EL (cell line): ENCODE results near the gene COX14.
"Not testable (repeated sequence)": the region's sequence is repeated elsewhere in the genome, so short reads cannot be mapped to it uniquely, and the experiment has no call there.

Source experiments
- DNase-seq: peaks from one replicate; pipeline ENCODE4 v3.0.0-alpha.2; 2016

Gene COX14

GRCh38 chr12:50110127-50110761 lies 1.8 kb upstream of the COX14 start:
- DNase-seq = peak; percentile 57

GRCh38 chr12:50110762-50111351 lies 1.2 kb upstream of the COX14 start:
- peak; percentile 65 for DNase-seq

DNA sequence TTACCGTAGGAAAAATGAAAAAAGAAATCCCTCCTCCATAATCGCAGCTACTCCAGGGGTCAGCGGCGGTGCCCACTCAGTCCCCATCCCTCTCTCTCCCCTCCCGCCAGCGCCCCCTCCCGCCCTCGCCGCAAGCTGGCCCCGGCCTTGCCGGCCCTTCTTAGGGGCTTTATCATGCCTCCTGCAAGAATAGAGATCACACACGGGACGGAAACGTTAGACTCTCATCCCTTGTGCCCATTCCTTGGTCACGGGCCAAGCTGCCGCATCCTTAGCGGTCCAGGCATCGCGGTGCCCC lies 692 bp upstream of the COX14 start:
- no peak for DNase-seq

DNA sequence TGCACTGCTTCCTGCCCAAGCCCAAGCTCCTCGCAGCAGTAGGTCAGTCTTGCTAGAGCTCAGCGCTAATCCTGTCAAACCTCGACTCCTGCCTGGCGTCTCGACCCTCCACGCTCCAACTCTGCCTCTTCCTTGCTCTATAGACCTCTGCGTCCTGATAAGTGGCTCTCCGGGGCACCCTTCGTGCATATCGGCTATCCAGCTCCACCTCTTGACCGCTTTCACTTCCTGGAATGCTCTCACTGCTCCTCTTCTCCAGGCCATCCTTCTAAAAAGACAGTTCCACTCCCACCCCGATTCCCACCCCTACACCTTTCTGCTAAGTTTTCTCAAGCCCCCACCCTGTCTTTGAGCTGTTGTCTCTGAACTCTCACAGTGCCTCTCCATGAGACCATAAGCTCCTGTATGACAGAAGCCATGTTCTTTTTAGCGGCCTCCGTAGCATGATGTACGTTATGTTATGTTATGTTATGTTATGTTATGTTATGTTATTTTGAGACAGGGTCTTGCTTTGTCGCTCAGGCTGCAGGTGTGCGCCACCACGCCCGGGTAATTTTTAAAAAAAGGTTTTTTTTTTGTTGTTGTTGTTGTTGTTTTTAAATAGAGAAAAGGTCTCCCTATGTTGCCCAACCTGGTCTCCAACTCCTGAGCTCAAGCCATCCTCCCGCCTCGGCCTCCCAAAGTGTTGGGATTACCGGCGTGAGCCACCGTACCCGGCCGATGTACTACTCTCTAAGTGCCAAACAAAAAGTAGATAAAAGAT lies 601 bp downstream of the COX14 start:
- DNase-seq = no peak

- no peak for DNase-seq
Measured at GRCh38 chr12:50117057-50117622, 5.1 kb downstream of the COX14 start.

GRCh38 chr12:50119387-50119786 lies 7.4 kb downstream of the COX14 start:
- DNase-seq = no peak

DNA sequence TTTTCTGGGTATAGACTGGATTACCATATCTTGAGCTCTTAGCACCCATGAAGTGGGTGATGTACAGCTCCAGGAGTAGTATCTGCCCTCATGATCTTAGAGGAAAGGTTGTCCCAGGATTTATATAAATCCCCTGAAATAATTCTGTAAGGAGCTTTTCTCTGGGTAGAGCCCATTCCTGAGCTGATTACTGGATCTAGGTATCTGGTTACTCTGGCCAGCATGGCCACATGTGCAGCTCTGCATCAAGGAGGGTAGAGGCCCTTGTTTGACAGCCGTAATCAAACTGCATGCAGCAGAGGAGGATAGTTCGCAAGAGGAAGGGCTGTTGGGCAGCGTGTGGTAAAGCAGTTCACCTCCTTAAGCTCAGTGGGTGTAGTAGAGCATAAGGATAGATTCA lies 8.5 kb downstream of the COX14 start:
- no peak for DNase-seq

- no peak for DNase-seq
Measured at GRCh38 chr12:50120953-50121352, 8.9 kb downstream of the COX14 start.

- DNase-seq = no peak
Measured at GRCh38 chr12:50121641-50122040, 9.6 kb downstream of the COX14 start.

DNA sequence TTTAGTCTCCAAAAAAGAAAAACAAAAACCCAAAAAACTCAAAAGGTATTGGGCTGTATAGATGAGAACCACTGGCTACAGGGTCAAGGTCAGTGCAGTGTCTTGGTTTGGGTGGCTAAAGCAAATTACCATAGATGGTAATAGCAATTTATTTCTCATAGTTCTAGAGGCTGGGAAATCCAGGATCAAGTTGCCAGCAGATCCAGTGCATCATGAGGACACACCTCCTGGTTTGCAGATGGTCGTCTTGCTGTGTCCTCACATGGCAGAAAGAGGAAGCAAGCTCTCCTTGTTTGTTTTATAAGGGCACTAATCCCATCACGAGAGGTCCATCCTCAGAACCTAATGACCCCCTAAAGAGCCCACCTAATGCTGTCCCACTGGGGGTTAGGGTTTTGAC lies 11.2 kb downstream of the COX14 start:
- no peak for DNase-seq

GRCh38 chr12:50127546-50127945 lies 15.5 kb downstream of the COX14 start:
- DNase-seq = no peak

DNA sequence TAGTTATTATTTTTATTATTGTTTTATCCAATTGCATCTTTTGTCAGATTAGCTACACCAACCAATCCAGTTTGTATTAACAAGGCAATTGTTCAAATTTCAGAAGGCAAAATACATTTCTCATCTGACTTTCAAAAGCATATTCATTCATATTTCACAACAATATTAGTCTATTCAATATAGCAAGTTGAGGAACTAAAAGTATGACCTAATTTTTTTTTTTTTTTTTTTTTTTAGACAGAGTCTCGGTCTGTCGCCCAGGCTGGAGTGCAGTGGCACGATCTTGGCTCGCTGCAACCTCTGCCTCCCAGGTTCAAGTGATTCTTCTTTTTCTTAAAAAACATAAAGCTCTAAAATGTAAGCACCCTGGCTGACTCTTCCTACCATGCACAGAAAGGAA lies 17.3 kb downstream of the COX14 start:
- no peak for DNase-seq

DNA sequence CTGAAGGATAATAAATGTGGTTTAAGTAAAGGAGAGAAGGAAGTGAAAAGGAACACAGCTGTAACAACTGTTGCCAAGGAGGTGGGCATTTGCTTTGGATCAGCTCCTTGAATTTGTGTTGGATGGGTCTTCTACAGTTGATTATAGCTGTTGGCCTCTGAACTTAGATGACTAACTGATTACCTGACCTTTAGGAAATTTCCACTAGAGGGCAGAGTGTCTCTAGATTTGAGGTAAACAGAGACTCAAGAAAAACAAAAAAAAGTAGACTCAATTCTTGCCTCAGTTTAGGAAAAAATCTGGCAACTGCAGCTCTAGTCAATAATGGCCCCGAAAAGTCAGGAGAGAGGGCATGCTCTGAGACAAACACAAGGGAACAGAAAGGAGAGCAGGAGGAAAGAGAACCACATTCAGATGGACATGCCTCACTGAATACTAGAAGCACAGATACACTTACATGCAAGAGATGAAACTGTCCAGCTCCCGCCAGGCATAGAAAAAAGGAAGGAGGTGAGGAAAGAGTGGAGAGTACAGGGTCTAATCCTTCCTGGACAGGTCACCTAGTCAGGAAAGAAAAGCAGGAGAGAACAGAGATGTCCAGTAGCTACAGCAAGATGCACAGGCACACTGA lies 20.6 kb downstream of the COX14 start:
- DNase-seq = no peak

DNA sequence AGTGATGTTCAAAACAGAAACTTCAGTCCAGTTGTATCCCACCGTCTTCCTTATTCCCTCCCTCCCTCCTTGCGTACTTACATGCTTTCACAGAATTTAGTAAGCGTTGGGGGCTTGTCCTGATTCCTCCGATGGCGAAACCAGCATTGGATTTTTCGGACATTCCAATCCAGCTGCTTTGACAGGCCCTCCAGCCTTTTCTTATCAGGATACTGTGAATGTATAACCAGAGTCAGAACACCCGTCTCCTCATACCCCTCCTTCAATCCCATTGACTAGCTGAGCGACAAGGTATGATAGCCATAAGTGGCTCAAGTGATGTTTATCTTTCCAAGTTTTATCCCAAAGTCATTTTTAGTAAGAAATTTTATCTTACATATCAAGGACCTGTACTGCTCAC lies 31.0 kb downstream of the COX14 start:
- no peak for DNase-seq

DNA sequence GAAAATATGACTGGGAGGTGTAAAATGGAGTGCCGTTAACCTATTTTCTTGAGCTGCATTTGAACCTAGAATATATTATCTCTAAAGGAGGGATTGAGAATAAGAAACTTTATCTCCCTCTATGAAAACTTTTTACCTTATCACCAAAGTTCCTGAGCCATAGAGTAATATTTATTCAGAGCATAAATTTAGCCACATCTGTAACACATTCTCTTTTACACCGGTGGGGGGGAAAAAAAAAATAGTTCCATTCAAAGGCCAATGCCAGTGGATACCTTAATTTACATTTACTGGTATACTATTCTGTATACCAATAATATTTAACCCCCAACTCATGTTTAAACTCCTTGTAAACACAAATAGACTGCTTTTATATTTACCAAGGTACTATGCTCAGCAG lies 33.4 kb downstream of the COX14 start:
- no peak for DNase-seq

GRCh38 chr12:50147281-50147680 lies 35.2 kb downstream of the COX14 start:
- DNase-seq = no peak

GRCh38 chr12:50148011-50148410 lies 36.0 kb downstream of the COX14 start:
- DNase-seq = not testable (repeated sequence)

- no peak for DNase-seq
Measured at GRCh38 chr12:50149311-50149710, 37.3 kb downstream of the COX14 start.

DNA sequence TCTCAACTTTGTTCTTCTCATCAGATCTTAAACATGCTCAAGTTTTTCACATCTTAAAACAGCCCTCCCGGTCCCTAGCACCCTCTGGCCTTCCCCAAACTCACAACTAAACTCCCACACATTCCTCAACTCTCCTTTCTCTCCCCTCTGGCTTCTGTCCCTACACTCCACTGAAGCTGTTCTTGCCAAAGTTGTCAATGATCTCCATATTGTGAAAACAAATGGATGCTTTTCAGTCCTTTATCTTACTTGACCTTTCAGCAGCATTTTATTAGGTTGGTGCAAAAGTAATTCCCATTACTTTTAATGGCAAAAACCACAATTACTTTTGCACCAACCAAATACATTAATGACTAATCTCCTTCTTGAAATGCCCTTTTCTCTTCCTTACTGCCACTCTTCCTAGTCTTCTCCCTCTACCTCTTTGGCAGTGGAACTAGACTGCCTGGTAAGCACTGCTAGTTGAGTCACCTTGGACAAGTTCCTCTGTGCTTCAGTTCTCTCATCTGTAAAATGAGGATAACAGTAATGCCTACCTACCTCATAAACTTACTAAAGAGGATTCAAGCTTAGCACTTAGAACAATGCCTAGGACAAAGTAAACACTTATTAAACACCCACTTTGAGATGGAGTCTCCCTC lies 39.1 kb downstream of the COX14 start:
- no peak for DNase-seq

- DNase-seq = not testable (repeated sequence)
Measured at GRCh38 chr12:50154947-50155346, 42.9 kb downstream of the COX14 start.

DNA sequence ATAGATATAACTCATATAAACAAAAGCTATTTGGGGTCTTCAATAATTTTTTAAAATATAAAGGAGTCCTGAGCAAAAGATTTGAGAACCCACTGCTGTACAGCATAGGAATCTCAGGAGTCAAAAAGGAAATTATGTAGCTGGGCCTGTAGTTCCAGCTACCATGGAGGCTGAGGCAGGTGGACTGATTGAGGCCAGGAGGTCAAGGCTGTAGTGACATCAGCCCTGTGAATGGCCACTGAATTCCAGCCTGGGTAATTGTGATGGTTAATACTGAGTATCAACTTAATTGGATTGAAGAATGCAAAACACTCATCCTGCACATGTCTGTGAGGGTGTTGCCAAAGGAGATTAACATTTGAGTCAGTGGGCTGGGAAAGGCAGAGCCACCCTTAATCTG lies 44.6 kb downstream of the COX14 start:
- DNase-seq = no peak

GRCh38 chr12:50157259-50157658 lies 45.2 kb downstream of the COX14 start:
- DNase-seq = no peak

DNA sequence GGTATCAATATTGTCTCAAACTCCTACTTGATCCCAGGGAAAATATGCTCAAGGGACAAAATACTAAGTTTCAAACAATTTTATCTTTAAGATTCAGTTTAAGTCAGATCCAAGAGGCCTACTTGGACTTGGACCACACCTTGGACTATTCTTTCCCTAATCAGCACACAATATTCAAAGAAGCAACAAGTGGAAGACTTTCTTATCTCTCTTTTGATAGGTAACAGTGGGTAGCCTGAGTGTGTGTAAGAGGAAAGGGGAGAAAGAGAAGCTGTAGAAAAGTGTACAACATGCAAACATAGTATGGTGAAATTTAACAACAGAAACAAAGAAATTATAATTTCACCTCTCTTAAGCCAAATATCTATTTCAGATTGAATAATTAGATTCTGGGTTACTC lies 48.6 kb downstream of the COX14 start:
- DNase-seq = no peak
